HepG2 (cell line): ENCODE data around the gene SLC16A6. TPM values are rescaled to one million over a fixed set of nuclear protein-coding genes. Genes with fewer than 3 reads are reported as not detected.

ENCODE experiments used
- EHMT2 ChIP-seq: fragments of 200-600 bp; sonication (generic); IDR thresholded peaks from 2 replicates; pipeline ENCODE4 v1.7.0; 2017; ENCODE audit warnings: antibody characterized with exemption, low read depth, low read length, borderline replicate concordance
- ELF1 ChIP-seq: sonication (generic); formaldehyde crosslinking; IDR thresholded peaks from 2 replicates; pipeline ENCODE4 v1.4.0; 2020; ENCODE audit warnings: missing genetic modification reagents
- FLYWCH1 ChIP-seq: sonication (generic); formaldehyde crosslinking; IDR thresholded peaks from 2 replicates; pipeline ENCODE4 v1.8.1; 2023; ENCODE audit warnings: mild to moderate bottlenecking, missing genetic modification reagents
- FOXP4 ChIP-seq: sonication (generic); formaldehyde crosslinking; IDR thresholded peaks from 2 replicates; pipeline ENCODE4 v1.4.0; 2020; ENCODE audit warnings: missing genetic modification reagents
- KLF16 ChIP-seq, 2 experiments: sonication (generic) in 1 of 2; formaldehyde crosslinking in 1 of 2; IDR thresholded peaks; 2 replicates each; pipeline versions ENCODE4 v1.6.1 to v1.8.0; 2016 to 2023; ENCODE audit warnings: missing genetic modification reagents in 2 of 2, missing compliant biosample characterization in 1 of 2
- NFIC ChIP-seq: IDR thresholded peaks from 2 replicates; pipeline ENCODE4 v1.6.1; 2012; ENCODE audit warnings: mild to moderate bottlenecking, low read length, inconsistent platforms
- SNAI1 ChIP-seq: sonication (generic); formaldehyde crosslinking; IDR thresholded peaks from 2 replicates; pipeline ENCODE4 v1.5.0; 2020; ENCODE audit warnings: mild to moderate bottlenecking, missing genetic modification reagents, borderline replicate concordance
- SOX5 ChIP-seq: IDR thresholded peaks from 2 replicates; pipeline ENCODE4 v1.6.1; 2016; ENCODE audit warnings: borderline replicate concordance
- SP1 ChIP-seq, 2 experiments: fragments of 450-650 bp in 1 of 2; sonication (generic) in 1 of 2; formaldehyde crosslinking in 1 of 2; IDR thresholded peaks; 2 replicates each; pipeline versions ENCODE4 v1.4.0 to v1.6.1; 2016 to 2020; ENCODE audit warnings: missing genetic modification reagents in 1 of 2
- STAT5B ChIP-seq: sonication (generic); formaldehyde crosslinking; IDR thresholded peaks from 2 replicates; pipeline ENCODE4 v1.4.0; 2020; ENCODE audit warnings: missing genetic modification reagents
- TEAD3 ChIP-seq: optimal IDR thresholded peaks from 2 replicates; pipeline ENCODE3; 2016; ENCODE audit warnings: borderline replicate concordance
- USF2 ChIP-seq, 2 experiments: sonication (generic) in 1 of 2; formaldehyde crosslinking in 1 of 2; IDR thresholded peaks; 2 replicates each; pipeline versions ENCODE4 v1.5.1 to v1.6.1; 2011 to 2020; ENCODE audit warnings: borderline replicate concordance in 1 of 2, low read depth in 1 of 2, low read length in 1 of 2, mild to moderate bottlenecking in 1 of 2, missing genetic modification reagents in 1 of 2, moderate library complexity in 1 of 2
- ZEB1 ChIP-seq: IDR thresholded peaks from 2 replicates; pipeline ENCODE4 v1.6.1; 2012; ENCODE audit warnings: mild to moderate bottlenecking, low read depth, inconsistent platforms; ENCODE audit not compliant: insufficient replicate concordance
- ZNF230 ChIP-seq: sonication (generic); formaldehyde crosslinking; IDR thresholded peaks from 2 replicates; pipeline ENCODE4 v1.4.0; 2020; ENCODE audit warnings: mild to moderate bottlenecking, missing genetic modification reagents
- ZNF629 ChIP-seq: sonication (generic); formaldehyde crosslinking; conservative IDR thresholded peaks from 2 replicates; pipeline ENCODE4 v1.5.0; 2020; ENCODE audit warnings: missing genetic modification reagents
- polyA plus RNA-seq, 8 experiments: library from polyadenylated mRNA; depleted of rRNA in 3 of 8; stranded (reverse) in 7 of 8; unstranded in 1 of 8; fragments of >200 nt; fragmentation: Illumina TruSeq in 4 of 8; extraction: Trizol in 4 of 8; gene quantifications; 2 replicates each; pipeline versions ENCODE4 v1.2.1 to v1.2.3, GENCODE V29; 2011 to 2016; ENCODE audit warnings: low read depth in 4 of 8, missing spikeins in 1 of 8, mixed read lengths in 1 of 8; ENCODE audit not compliant: insufficient read depth in 1 of 8
- total RNA-seq, 5 experiments: library from RNA; depleted of rRNA; stranded (reverse); fragments of >200 nt; fragmentation: Illumina TruSeq; extraction: Trizol; gene quantifications; 2 replicates each; pipeline ENCODE4 v1.2.3, GENCODE V29; 2016; ENCODE audit warnings: low read depth in 1 of 5
- TF ChIP-seq, protein P1 (sequence below): sonication (generic); formaldehyde crosslinking; IDR thresholded peaks from 2 replicates; pipeline ENCODE4 v1.4.0; 2020; ENCODE audit warnings: missing genetic modification reagents, borderline replicate concordance
- TF ChIP-seq, protein P2 (sequence below): sonication (generic); formaldehyde crosslinking; IDR thresholded peaks from 2 replicates; pipeline ENCODE4 v1.8.0; 2022; ENCODE audit warnings: missing genetic modification reagents, mild to moderate bottlenecking, borderline replicate concordance
- TF ChIP-seq, protein P3 (sequence below): sonication (generic); formaldehyde crosslinking; IDR thresholded peaks from 2 replicates; pipeline ENCODE4 v1.4.0; 2020; ENCODE audit warnings: mild to moderate bottlenecking, missing genetic modification reagents

Gene SLC16A6
- total and polyA plus RNA-seq, 2 of the 13 experiments (the other 11 are each of a cell fraction or from before 2014, with no cell fraction given), result 1.1 to 44.7 TPM

- no peak for TF ChIP-seq FOXP4 (CRISPR knock-in tag)
- TF ChIP-seq ZNF230 (CRISPR knock-in tag), result no peak; the same call in 1 of the 2 replicates
- no peak for TF ChIP-seq EHMT2
- TF ChIP-seq NFIC, result no peak
- TF ChIP-seq SNAI1 (CRISPR knock-in tag), result peak; percentile 92; the same call in 1 of the 2 replicates
- peak; percentile 74; the same call in 1 of the 2 replicates for TF ChIP-seq SP1 (IDR thresholded peaks at IDR 0.05)
- TF ChIP-seq SP1 (CRISPR knock-in tag; IDR thresholded peaks at IDR 0.05), result peak; percentile 100
- TF ChIP-seq, protein P1, sequence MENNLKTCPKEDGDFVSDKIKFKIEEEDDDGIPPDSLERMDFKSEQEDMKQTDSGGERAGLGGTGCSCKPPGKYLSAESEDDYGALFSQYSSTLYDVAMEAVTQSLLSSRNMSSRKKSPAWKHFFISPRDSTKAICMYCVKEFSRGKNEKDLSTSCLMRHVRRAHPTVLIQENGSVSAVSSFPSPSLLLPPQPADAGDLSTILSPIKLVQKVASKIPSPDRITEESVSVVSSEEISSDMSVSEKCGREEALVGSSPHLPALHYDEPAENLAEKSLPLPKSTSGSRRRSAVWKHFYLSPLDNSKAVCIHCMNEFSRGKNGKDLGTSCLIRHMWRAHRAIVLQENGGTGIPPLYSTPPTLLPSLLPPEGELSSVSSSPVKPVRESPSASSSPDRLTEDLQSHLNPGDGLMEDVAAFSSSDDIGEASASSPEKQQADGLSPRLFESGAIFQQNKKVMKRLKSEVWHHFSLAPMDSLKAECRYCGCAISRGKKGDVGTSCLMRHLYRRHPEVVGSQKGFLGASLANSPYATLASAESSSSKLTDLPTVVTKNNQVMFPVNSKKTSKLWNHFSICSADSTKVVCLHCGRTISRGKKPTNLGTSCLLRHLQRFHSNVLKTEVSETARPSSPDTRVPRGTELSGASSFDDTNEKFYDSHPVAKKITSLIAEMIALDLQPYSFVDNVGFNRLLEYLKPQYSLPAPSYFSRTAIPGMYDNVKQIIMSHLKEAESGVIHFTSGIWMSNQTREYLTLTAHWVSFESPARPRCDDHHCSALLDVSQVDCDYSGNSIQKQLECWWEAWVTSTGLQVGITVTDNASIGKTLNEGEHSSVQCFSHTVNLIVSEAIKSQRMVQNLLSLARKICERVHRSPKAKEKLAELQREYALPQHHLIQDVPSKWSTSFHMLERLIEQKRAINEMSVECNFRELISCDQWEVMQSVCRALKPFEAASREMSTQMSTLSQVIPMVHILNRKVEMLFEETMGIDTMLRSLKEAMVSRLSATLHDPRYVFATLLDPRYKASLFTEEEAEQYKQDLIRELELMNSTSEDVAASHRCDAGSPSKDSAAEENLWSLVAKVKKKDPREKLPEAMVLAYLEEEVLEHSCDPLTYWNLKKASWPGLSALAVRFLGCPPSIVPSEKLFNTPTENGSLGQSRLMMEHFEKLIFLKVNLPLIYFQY (CRISPR knock-in tag), result peak; percentile 81
- TF ChIP-seq ELF1 (CRISPR knock-in tag), result peak; percentile 49
- TF ChIP-seq, protein P2, sequence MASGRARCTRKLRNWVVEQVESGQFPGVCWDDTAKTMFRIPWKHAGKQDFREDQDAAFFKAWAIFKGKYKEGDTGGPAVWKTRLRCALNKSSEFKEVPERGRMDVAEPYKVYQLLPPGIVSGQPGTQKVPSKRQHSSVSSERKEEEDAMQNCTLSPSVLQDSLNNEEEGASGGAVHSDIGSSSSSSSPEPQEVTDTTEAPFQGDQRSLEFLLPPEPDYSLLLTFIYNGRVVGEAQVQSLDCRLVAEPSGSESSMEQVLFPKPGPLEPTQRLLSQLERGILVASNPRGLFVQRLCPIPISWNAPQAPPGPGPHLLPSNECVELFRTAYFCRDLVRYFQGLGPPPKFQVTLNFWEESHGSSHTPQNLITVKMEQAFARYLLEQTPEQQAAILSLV (CRISPR knock-in tag), result peak; percentile 74; the same call in 1 of the 2 replicates
- peak; percentile 6 for TF ChIP-seq TEAD3 (CRISPR knock-in tag)
- peak in 1 of 2 experiments; percentile 99; a peak in 2 of 4 replicates for TF ChIP-seq KLF16 (CRISPR knock-in tag; IDR thresholded peaks at IDR 0.05)
- peak; percentile 83; the same call in 1 of the 2 replicates for TF ChIP-seq FLYWCH1
- TF ChIP-seq, protein P3, sequence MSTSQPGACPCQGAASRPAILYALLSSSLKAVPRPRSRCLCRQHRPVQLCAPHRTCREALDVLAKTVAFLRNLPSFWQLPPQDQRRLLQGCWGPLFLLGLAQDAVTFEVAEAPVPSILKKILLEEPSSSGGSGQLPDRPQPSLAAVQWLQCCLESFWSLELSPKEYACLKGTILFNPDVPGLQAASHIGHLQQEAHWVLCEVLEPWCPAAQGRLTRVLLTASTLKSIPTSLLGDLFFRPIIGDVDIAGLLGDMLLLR (CRISPR knock-in tag), result 0 out of 2 replicates have a peak, but pooled peaks have one; percentile 9
- no peak; the same call in 1 of the 2 replicates for TF ChIP-seq ZNF629 (CRISPR knock-in tag)
- TF ChIP-seq ZEB1, result no peak
- TF ChIP-seq STAT5B (CRISPR knock-in tag), result no peak; the same call in 1 of the 2 replicates
- 0 out of 2 replicates have a peak, but pooled peaks have one; percentile 20 for TF ChIP-seq USF2 (IDR thresholded peaks at IDR 0.05; ENCODE audit: low read depth, low read length)
- TF ChIP-seq USF2 (CRISPR knock-in tag; IDR thresholded peaks at IDR 0.05; ENCODE audit: borderline replicate concordance), result no peak
- TF ChIP-seq SOX5 (CRISPR knock-in tag), result peak; percentile 44; the same call in 1 of the 2 replicates
Observed at GRCh38 chr17:68247445-68248198, 43.3 kb downstream of the SLC16A6 start, which contains the start of gene AMZ2 (continued).
